Measurements from ENCODE around the gene IRX3. TPM values are rescaled to one million over a fixed set of nuclear protein-coding genes. Genes with fewer than 3 reads are reported as not detected.

IRX3 gene
- total and polyA plus RNA-seq, 2 donors (not counting 1 experiment from before 2014, with no cell fraction given): 0.22 to 0.33 TPM

DNA sequence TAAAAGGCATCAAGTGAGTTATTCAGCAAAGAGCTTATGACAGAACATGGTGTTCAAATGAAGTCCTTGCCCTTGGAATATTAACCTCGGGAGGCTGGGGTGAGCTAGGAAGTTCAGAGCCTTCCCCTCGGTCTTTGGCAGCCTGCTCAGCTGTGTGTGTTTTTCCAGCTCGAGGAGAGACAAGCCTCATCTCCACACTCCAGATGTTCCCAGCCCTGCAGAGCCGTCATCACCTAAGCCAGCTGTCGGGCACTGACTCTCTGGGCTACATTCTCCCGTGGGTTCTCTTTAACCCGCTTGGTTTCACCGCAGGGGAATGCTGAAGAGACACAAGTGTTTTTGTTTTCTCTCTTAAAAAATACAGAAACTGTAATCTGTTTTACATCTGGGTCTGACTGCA, 47.1 kb downstream of the IRX3 start:
- DNase-seq (ENCODE audit: low read depth in 2 of 2): no peak
- Histone ChIP-seq H3K9me3 (ENCODE audit: control insufficient read depth, insufficient read depth, low read depth, low read length) (no peaks in the 10 kb centered on the region), H3K4me2 (ENCODE audit: extremely low read depth, insufficient read depth, low read length) (no peak overlapping the region)

DNA sequence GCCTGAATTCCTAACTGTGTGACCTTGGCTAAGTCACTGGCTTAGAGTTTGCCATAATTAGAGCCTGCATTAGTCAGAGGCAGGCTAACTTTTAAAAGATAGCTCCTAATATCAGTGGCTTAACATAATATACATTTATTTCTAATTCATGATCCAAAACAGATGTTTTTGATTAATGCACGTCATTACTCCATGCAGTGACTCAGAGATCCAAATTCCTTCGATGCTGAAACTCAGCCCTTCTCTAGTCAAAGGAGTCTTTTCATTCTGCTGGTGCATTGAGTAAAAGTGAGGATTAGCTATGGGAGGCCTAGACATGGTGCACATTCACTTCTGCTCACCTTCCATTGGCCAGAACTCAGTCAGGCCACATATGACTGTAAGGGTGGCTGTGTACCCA, 49.8 kb downstream of the IRX3 start:
- no peaks in the 10 kb centered on the region for H3K27me3 ChIP-seq (ENCODE audit: control insufficient read depth, insufficient read depth, low read length)
- H3K4me3 ChIP-seq (replicated peaks in 1 of 4; ENCODE audit: control extremely low read depth in 1 of 4, insufficient read depth in 1 of 4, low read depth in 3 of 4, low read length in 4 of 4): no peak overlapping the region
- no peaks in the 10 kb centered on the region for H3K9me3 ChIP-seq (ENCODE audit: control insufficient read depth, insufficient read depth, low read depth, low read length)
- H3K4me1 ChIP-seq (ENCODE audit: control insufficient read depth, extremely low read depth, insufficient read depth, low read length): no peaks in the 10 kb centered on the region
- no peaks in the 10 kb centered on the region for H3K36me3 ChIP-seq (ENCODE audit: control insufficient read depth, insufficient read depth, low read length)
- no peaks in the 10 kb centered on the region for H3K79me2 ChIP-seq (ENCODE audit: control insufficient read depth, insufficient read depth, low read length)
- TF ChIP-seq, protein P1, sequence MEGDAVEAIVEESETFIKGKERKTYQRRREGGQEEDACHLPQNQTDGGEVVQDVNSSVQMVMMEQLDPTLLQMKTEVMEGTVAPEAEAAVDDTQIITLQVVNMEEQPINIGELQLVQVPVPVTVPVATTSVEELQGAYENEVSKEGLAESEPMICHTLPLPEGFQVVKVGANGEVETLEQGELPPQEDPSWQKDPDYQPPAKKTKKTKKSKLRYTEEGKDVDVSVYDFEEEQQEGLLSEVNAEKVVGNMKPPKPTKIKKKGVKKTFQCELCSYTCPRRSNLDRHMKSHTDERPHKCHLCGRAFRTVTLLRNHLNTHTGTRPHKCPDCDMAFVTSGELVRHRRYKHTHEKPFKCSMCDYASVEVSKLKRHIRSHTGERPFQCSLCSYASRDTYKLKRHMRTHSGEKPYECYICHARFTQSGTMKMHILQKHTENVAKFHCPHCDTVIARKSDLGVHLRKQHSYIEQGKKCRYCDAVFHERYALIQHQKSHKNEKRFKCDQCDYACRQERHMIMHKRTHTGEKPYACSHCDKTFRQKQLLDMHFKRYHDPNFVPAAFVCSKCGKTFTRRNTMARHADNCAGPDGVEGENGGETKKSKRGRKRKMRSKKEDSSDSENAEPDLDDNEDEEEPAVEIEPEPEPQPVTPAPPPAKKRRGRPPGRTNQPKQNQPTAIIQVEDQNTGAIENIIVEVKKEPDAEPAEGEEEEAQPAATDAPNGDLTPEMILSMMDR (conservative IDR thresholded peaks at IDR 0.05 in 1 of 2, IDR thresholded peaks at IDR 0.05 in 1 of 2; ENCODE audit: low read depth in 1 of 2, low read length in 2 of 2): no peak
- no peak for TF ChIP-seq EZH2 (IDR thresholded peaks at IDR 0.05; ENCODE audit: low read length, missing control alignments)
- H3K4me2 ChIP-seq (ENCODE audit: extremely low read depth, insufficient read depth, low read length): no peak overlapping the region
- no peaks in the 10 kb centered on the region for H4K20me1 ChIP-seq (ENCODE audit: control insufficient read depth, extremely low read depth, insufficient read depth, low read length)
- no peak overlapping the region for H3K9ac ChIP-seq (ENCODE audit: insufficient read depth, low read length)
- DNase-seq (ENCODE audit: low read depth in 2 of 2): peak in 1 of 2 donors; percentile 55
- no peak overlapping the region for H2AFZ ChIP-seq (ENCODE audit: low read length)
- no peak overlapping the region for H3K27ac ChIP-seq (ENCODE audit: insufficient read depth, low read length)

More for the DNA sequence above, 47.1 kb downstream of the IRX3 start:
- Histone ChIP-seq H3K4me3 (replicated peaks in 1 of 4; ENCODE audit: control extremely low read depth in 1 of 4, insufficient read depth in 1 of 4, low read depth in 3 of 4, low read length in 4 of 4) (no peak overlapping the region), H3K27me3 (ENCODE audit: control insufficient read depth, insufficient read depth, low read length) (no peaks in the 10 kb centered on the region), H3K9ac (ENCODE audit: insufficient read depth, low read length) (no peak overlapping the region), H3K79me2 (ENCODE audit: control insufficient read depth, insufficient read depth, low read length) (no peaks in the 10 kb centered on the region), H4K20me1 (ENCODE audit: control insufficient read depth, extremely low read depth, insufficient read depth, low read length) (no peaks in the 10 kb centered on the region), H3K27ac (ENCODE audit: insufficient read depth, low read length) (no peak overlapping the region), H3K4me1 (ENCODE audit: control insufficient read depth, extremely low read depth, insufficient read depth, low read length) (no peaks in the 10 kb centered on the region), H2AFZ (ENCODE audit: low read length) (no peak overlapping the region), H3K36me3 (ENCODE audit: control insufficient read depth, insufficient read depth, low read length) (no peaks in the 10 kb centered on the region)
- TF ChIP-seq, protein P1 (conservative IDR thresholded peaks at IDR 0.05 in 1 of 2, IDR thresholded peaks at IDR 0.05 in 1 of 2; ENCODE audit: low read depth in 1 of 2, low read length in 2 of 2): no peak
- TF ChIP-seq EZH2 (IDR thresholded peaks at IDR 0.05; ENCODE audit: low read length, missing control alignments): no peak

DNA sequence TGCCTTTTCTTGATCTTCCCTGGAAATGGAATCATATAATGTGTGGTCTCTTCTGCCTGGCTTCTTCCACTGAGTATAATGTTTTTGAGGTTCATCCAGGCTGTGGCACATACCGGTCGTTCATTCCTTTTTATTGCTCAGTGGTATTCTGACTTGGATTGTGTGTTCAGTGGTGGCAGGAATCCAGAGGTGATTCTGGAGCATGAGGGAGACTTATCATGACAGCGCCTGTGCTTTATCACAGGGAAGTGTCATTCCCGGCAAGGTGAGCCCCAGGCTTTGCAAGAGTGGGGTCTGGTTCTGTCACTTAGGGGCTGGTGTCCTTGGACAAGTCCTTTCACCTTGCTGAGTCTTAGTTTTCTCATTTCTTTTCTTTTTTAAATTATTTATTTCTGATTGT, 53.0 kb downstream of the IRX3 start:
- Histone ChIP-seq H4K20me1 (ENCODE audit: control insufficient read depth, extremely low read depth, insufficient read depth, low read length) (no peaks in the 10 kb centered on the region), H2AFZ (ENCODE audit: low read length) (no peak overlapping the region), H3K27ac (ENCODE audit: insufficient read depth, low read length) (no peak overlapping the region), H3K4me3 (replicated peaks in 1 of 4; ENCODE audit: control extremely low read depth in 1 of 4, insufficient read depth in 1 of 4, low read depth in 3 of 4, low read length in 4 of 4) (no peak overlapping the region), H3K27me3 (ENCODE audit: control insufficient read depth, insufficient read depth, low read length) (no peaks in the 10 kb centered on the region), H3K4me1 (ENCODE audit: control insufficient read depth, extremely low read depth, insufficient read depth, low read length) (no peaks in the 10 kb centered on the region), H3K4me2 (ENCODE audit: extremely low read depth, insufficient read depth, low read length) (no peak overlapping the region), H3K79me2 (ENCODE audit: control insufficient read depth, insufficient read depth, low read length) (no peaks in the 10 kb centered on the region), H3K9me3 (ENCODE audit: control insufficient read depth, insufficient read depth, low read depth, low read length) (no peaks in the 10 kb centered on the region), H3K36me3 (ENCODE audit: control insufficient read depth, insufficient read depth, low read length) (no peaks in the 10 kb centered on the region), H3K9ac (ENCODE audit: insufficient read depth, low read length) (no peak overlapping the region)
- DNase-seq (ENCODE audit: low read depth in 2 of 2): no peak
- TF ChIP-seq, protein P1 (conservative IDR thresholded peaks at IDR 0.05 in 1 of 2, IDR thresholded peaks at IDR 0.05 in 1 of 2; ENCODE audit: low read depth in 1 of 2, low read length in 2 of 2): no peak
- TF ChIP-seq EZH2 (IDR thresholded peaks at IDR 0.05; ENCODE audit: low read length, missing control alignments): no peak
